Spinal cord (tissue), 10 donors: ENCODE measurements around the gene PCA3. TPM values are rescaled to one million over a fixed set of nuclear protein-coding genes. Genes with fewer than 3 reads are reported as not detected.

Experiments
- DNase-seq, 6 donors: peaks; one replicate each; pipeline versions ENCODE4 v3.0.0 to v3.0.0-alpha.2; 2013 to 2015; ENCODE audit warnings: low spot score in 6 of 6, low read depth in 4 of 6
- H3K27ac ChIP-seq: one replicate; pipeline ENCODE4 v1.5.1; 2013; ENCODE audit warnings: low read depth, low read length, control low read depth
- H3K27me3 ChIP-seq: one replicate; pipeline ENCODE4 v1.6.1; 2013; ENCODE audit warnings: low read length; ENCODE audit not compliant: control insufficient read depth, insufficient read depth
- H3K36me3 ChIP-seq: one replicate; pipeline ENCODE4 v1.6.1; 2013; ENCODE audit warnings: low read length; ENCODE audit not compliant: control insufficient read depth, insufficient read depth
- H3K4me1 ChIP-seq: one replicate; pipeline ENCODE4 v1.6.1; 2013; ENCODE audit warnings: low read length; ENCODE audit not compliant: control insufficient read depth, insufficient read depth
- H3K4me3 ChIP-seq: one replicate; pipeline ENCODE4 v1.5.1; 2013; ENCODE audit warnings: low read depth, low read length, control low read depth
- H3K9me3 ChIP-seq: one replicate; pipeline ENCODE4 v1.6.1; 2013; ENCODE audit warnings: low read length; ENCODE audit not compliant: control insufficient read depth, insufficient read depth
- WGBS: methylation state at CpG from one replicate; pipeline ENCODE4 v1.1.5; 2013; ENCODE audit warnings: missing lambda C conversion rate; ENCODE audit not compliant: insufficient coverage; 5-methylcytosine and 5-hydroxymethylcytosine counted together
- long read RNA-seq, 4 donors: transcript quantifications; one replicate each; lab custom pipeline, GENCODE V29; 2026
- polyA plus RNA-seq, 2 donors: library from polyadenylated mRNA; unstranded; fragments of 120-200 nt; gene quantifications; one replicate each; pipeline ENCODE4 v1.2.1, GENCODE V29; 2013; ENCODE audit not compliant: insufficient read length in 2 of 2
- total RNA-seq, 2 donors: library from RNA; depleted of rRNA in 1 of 2; stranded (reverse); fragments of 120-200 nt in 1 of 2; fragments of >200 nt in 1 of 2; gene quantifications; one replicate each; pipeline versions ENCODE4 v1.2.3 to v1.2.4, GENCODE V29; 2013 to 2014
- donor health status: healthy.

Gene PCA3
- total RNA-seq (under 1 TPM; 0.39 to 0.50 TPM), polyA plus RNA-seq (1 to 10 TPM; 2.2 to 2.4 TPM)
- long read RNA-seq, donor 1, result 0 reads
- long read RNA-seq, donor 2, result 0 reads
- long read RNA-seq, donor 3, result 0 reads
- long read RNA-seq, donor 4, result 0 reads

- DNase-seq, result no peak
- Histone ChIP-seq H3K4me3 (no peak within 1 kb of the TSS), H3K27ac (no peak within 1 kb of the TSS), H3K27me3 (no peaks in the 10 kb centered on the region), H3K4me1 (no peaks in the 10 kb centered on the region), H3K36me3 (no peaks in the 10 kb centered on the region), H3K9me3 (no peaks in the 10 kb centered on the region)
- 93% methylated on average over 4 of the region's 4 CpGs for WGBS
Observed at GRCh38 chr9:76764138-76764537, at the start of gene PCA3. Gene PCA3 (plus strand): TSS chr9:76764438.

- no peaks in the 10 kb centered on the region for H3K27me3 ChIP-seq
- no peaks in the 10 kb centered on the region for H3K9me3 ChIP-seq
- peak in 4 of 6 donors; percentile 58 to 94 (median 70) for DNase-seq
- no peaks in the 10 kb centered on the region for H3K36me3 ChIP-seq
- 28% methylated on average over 2 of the region's 7 CpGs for WGBS
- no peaks in the 10 kb centered on the region for H3K4me1 ChIP-seq
- H3K4me3 ChIP-seq, result no peak overlapping the region
- H3K27ac ChIP-seq, result no peak overlapping the region
Observed at GRCh38 chr9:76716085-76716672, 48.1 kb upstream of the PCA3 start.

GRCh38 chr9:76717176-76717575 lies 47.1 kb upstream of the PCA3 start:
- Histone ChIP-seq H3K36me3 (no peaks in the 10 kb centered on the region), H3K27ac (no peak overlapping the region), H3K4me3 (no peak overlapping the region), H3K4me1 (no peaks in the 10 kb centered on the region), H3K27me3 (no peaks in the 10 kb centered on the region), H3K9me3 (no peaks in the 10 kb centered on the region)
- WGBS, result 80% methylated on average over 1 of the region's 5 CpGs
- peak in 1 of 6 donors; percentile 46 for DNase-seq

DNA sequence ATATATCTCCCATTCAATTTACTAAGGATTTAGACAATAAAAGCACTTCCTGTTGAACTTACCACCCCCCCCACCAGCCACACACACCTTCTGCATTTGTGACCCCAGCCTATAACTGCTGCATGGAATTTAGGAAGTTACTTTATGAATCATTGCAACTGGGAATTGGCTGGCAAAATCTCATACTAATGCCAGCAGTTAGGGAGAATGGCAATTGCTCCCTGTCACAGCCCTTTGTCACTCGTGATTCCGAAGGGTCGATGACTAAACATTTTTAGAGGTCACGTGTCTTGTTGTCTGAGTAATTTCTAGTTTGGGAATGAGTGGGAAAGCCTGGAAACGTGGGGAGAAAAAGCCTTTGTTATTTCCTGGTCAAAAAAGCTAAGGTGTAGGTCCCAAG lies 46.6 kb upstream of the PCA3 start:
- Histone ChIP-seq H3K36me3 (no peaks in the 10 kb centered on the region), H3K4me3 (no peak overlapping the region), H3K9me3 (no peaks in the 10 kb centered on the region), H3K4me1 (no peaks in the 10 kb centered on the region), H3K27me3 (no peaks in the 10 kb centered on the region), H3K27ac (no peak overlapping the region)
- DNase-seq, result no peak
- no CpG with 5 or more reads among the region's 5 CpGs for WGBS

GRCh38 chr9:76718166-76718565 lies 46.1 kb upstream of the PCA3 start:
- H3K27me3 ChIP-seq, result no peaks in the 10 kb centered on the region
- WGBS, result 73% methylated on average over 1 of the region's 4 CpGs
- no peaks in the 10 kb centered on the region for H3K36me3 ChIP-seq
- DNase-seq, result no peak
- H3K27ac ChIP-seq, result no peak overlapping the region
- H3K4me1 ChIP-seq, result no peaks in the 10 kb centered on the region
- no peak overlapping the region for H3K4me3 ChIP-seq
- no peaks in the 10 kb centered on the region for H3K9me3 ChIP-seq

GRCh38 chr9:76720245-76720644 lies 44.0 kb upstream of the PCA3 start:
- Histone ChIP-seq H3K4me3 (no peak overlapping the region), H3K9me3 (no peaks in the 10 kb centered on the region), H3K27me3 (no peaks in the 10 kb centered on the region), H3K36me3 (no peaks in the 10 kb centered on the region), H3K27ac (no peak overlapping the region), H3K4me1 (no peaks in the 10 kb centered on the region)
- DNase-seq, result no peak
- WGBS, result no CpG with 5 or more reads among the region's 3 CpGs

DNA sequence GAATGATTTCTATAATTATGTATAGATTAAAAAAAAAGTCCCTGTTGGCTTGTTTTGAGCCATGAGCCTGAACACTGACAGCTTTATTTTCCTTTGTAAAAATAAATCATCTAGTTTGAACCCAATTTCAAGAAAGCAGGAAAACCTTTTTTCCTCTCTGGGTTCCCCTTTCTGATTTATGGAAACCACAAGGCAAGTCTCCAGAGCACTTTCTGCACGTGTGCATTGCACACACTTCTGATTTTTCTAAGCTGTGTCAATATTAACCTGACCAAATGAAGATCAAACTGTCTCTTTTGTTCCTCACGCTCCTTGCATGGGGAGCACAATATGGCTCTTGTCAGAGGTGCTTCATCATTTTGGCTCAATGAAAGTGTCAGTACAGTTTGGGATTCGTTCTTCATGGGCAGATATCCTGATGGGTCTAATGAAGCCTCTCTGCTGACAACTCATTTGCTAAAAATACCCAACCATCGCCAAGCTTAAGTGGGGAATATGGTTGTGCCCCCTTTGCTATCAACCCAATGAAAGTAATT lies 39.2 kb upstream of the PCA3 start:
- no peaks in the 10 kb centered on the region for H3K4me1 ChIP-seq
- H3K27ac ChIP-seq, result no peak overlapping the region
- H3K27me3 ChIP-seq, result no peaks in the 10 kb centered on the region
- H3K4me3 ChIP-seq, result no peak overlapping the region
- H3K36me3 ChIP-seq, result no peaks in the 10 kb centered on the region
- 0% methylated on average over 1 of the region's 4 CpGs for WGBS
- H3K9me3 ChIP-seq, result no peaks in the 10 kb centered on the region
- DNase-seq, result no peak

- no peak for DNase-seq
Observed at GRCh38 chr9:76725885-76726284, 38.4 kb upstream of the PCA3 start.

DNA sequence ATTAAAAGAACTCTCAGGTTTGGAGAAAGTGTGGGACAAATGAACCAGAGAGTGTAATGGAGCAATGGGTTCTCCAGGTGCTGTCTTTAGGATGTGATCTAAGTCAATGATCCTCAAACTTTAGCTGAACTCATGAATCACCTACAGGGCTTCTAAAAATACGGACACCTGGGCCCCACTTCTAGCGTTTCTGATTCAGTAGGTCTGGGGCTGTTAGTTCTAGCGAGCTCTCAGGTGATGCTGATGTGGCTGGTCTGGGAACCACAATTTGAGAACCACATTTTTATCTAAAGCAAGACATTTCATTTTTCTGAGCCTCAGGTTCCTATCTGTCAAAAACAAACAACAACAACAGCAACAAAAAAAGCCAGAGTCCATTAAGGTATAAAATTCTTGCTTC lies 35.1 kb upstream of the PCA3 start:
- Histone ChIP-seq H3K27ac (no peak overlapping the region), H3K4me1 (no peaks in the 10 kb centered on the region), H3K36me3 (no peaks in the 10 kb centered on the region), H3K9me3 (no peaks in the 10 kb centered on the region), H3K4me3 (no peak overlapping the region), H3K27me3 (no peaks in the 10 kb centered on the region)
- 100% methylated on average over 1 of the region's 3 CpGs for WGBS
- no peak for DNase-seq

More at GRCh38 chr9:76725885-76726284, 38.4 kb upstream of the PCA3 start:
- Histone ChIP-seq H3K36me3 (no peaks in the 10 kb centered on the region), H3K27ac (no peak overlapping the region), H3K27me3 (no peaks in the 10 kb centered on the region), H3K9me3 (no peaks in the 10 kb centered on the region), H3K4me1 (no peaks in the 10 kb centered on the region), H3K4me3 (no peak overlapping the region)
- WGBS, result 40% methylated on average over 3 of the region's 6 CpGs
